PFSK-1 (cell line): ENCODE results near the gene NSUN6.

Source experiments
- FOXP2 ChIP-seq: optimal IDR thresholded peaks from 2 replicates; pipeline ENCODE3; 2011; ENCODE audit warnings: borderline replicate concordance, control low read depth, inconsistent platforms; ENCODE audit not compliant: insufficient read depth; ENCODE audit errors: extremely low read length, extremely low read depth
- POLR2AphosphoS5 ChIP-seq: IDR thresholded peaks from 2 replicates; pipeline ENCODE4 v1.6.1; 2012; ENCODE audit warnings: low read depth, mild to moderate bottlenecking, control low read depth, low read length, moderate library complexity
- SIN3A ChIP-seq: IDR thresholded peaks from 2 replicates; pipeline ENCODE4 v1.6.1; 2012; ENCODE audit warnings: mild to moderate bottlenecking, low read length, moderate library complexity, borderline replicate concordance; ENCODE audit not compliant: insufficient read depth
- TAF1 ChIP-seq: IDR thresholded peaks from 2 replicates; pipeline ENCODE4 v1.6.1; 2012; ENCODE audit warnings: low read length, control low read depth, borderline replicate concordance; ENCODE audit not compliant: insufficient read depth
- TF ChIP-seq, protein P1 (sequence below), 2 experiments: IDR thresholded peaks; 2 replicates each; pipeline versions ENCODE4 v1.6.1 to v1.8.0; 2011 to 2012; ENCODE audit warnings: low read depth in 2 of 2, low read length in 2 of 2, control low read depth in 1 of 2, inconsistent platforms in 1 of 2, mild to moderate bottlenecking in 1 of 2, moderate library complexity in 1 of 2; ENCODE audit not compliant: insufficient read depth in 1 of 2

The NSUN6 gene

DNA sequence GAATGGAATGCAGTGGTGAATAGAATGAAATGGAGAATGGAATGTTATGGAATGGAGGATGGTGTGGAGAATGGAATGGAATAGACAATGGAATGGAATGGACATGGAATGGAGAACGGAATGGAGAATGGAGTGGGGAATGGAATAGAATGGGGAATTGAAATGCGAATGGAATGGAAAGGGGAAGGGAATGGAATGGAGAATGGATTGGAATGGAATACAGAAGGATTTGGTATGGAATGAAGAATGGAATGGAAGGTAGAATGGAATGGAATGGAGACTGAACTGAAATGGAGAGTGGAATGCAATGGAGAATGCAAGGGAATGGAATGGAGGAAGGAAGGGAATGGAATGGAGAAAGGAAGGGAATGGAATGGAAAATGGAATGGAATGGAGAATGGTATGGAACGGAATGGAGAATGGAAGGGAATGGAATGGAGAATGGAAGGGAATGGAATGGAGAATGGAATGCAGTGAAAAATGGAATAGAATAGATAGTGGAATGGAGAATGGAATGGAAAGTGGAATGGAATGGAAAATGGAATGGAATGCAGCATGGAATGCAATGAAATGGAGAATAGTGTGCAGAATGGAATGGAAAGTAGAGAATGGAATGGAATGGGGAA, 94.8 kb downstream of the NSUN6 start:
- TF ChIP-seq TAF1 (no peak), POLR2AphosphoS5 (no peak), FOXP2 (no peak), SIN3A (no peak)
- TF ChIP-seq, protein P1, sequence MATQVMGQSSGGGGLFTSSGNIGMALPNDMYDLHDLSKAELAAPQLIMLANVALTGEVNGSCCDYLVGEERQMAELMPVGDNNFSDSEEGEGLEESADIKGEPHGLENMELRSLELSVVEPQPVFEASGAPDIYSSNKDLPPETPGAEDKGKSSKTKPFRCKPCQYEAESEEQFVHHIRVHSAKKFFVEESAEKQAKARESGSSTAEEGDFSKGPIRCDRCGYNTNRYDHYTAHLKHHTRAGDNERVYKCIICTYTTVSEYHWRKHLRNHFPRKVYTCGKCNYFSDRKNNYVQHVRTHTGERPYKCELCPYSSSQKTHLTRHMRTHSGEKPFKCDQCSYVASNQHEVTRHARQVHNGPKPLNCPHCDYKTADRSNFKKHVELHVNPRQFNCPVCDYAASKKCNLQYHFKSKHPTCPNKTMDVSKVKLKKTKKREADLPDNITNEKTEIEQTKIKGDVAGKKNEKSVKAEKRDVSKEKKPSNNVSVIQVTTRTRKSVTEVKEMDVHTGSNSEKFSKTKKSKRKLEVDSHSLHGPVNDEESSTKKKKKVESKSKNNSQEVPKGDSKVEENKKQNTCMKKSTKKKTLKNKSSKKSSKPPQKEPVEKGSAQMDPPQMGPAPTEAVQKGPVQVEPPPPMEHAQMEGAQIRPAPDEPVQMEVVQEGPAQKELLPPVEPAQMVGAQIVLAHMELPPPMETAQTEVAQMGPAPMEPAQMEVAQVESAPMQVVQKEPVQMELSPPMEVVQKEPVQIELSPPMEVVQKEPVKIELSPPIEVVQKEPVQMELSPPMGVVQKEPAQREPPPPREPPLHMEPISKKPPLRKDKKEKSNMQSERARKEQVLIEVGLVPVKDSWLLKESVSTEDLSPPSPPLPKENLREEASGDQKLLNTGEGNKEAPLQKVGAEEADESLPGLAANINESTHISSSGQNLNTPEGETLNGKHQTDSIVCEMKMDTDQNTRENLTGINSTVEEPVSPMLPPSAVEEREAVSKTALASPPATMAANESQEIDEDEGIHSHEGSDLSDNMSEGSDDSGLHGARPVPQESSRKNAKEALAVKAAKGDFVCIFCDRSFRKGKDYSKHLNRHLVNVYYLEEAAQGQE (IDR thresholded peaks at IDR 0.05; ENCODE audit: insufficient read depth in 1 of 2, low read depth in 2 of 2, low read length in 2 of 2): no peak

- TF ChIP-seq SIN3A: no peak
- TF ChIP-seq, protein P1 (IDR thresholded peaks at IDR 0.05; ENCODE audit: insufficient read depth in 1 of 2, low read depth in 2 of 2, low read length in 2 of 2): no peak
- TF ChIP-seq FOXP2: no peak
- TF ChIP-seq TAF1: no peak
- no peak for TF ChIP-seq POLR2AphosphoS5
Observed at GRCh38 chr10:18554479-18554878, 96.9 kb downstream of the NSUN6 start.

- no peak for TF ChIP-seq SIN3A
Observed at GRCh38 chr10:18551473-18551872, 99.9 kb downstream of the NSUN6 start.

DNA sequence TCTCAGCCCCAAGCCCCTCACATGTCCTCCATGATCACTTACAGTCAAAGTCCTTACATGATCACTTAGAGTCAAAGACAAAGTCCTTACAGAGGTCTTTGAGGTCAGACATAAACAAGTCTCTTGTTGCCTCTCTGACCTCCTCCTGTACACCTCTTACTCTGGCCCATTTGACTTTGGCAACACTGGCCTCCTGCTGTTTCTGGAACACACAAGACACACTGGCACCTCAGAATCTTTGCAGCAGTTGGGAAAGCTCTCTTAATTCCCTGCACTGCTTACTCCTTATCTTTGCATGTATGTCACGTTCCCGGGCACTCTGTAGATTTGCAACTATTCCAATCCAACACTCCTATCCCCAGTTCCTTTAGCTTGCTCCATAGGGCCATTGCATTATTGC, 102.3 kb downstream of the NSUN6 start:
- TF ChIP-seq, protein P1 (IDR thresholded peaks at IDR 0.05; ENCODE audit: insufficient read depth in 1 of 2, low read depth in 2 of 2, low read length in 2 of 2): no peak
- TF ChIP-seq TAF1 (no peak), SIN3A (no peak), POLR2AphosphoS5 (no peak), FOXP2 (no peak)

- TF ChIP-seq, protein P1 (IDR thresholded peaks at IDR 0.05; ENCODE audit: insufficient read depth in 1 of 2, low read depth in 2 of 2, low read length in 2 of 2): no peak
- TF ChIP-seq SIN3A (no peak), TAF1 (no peak), POLR2AphosphoS5 (no peak), FOXP2 (no peak)
Observed at GRCh38 chr10:18545621-18546305, 105.6 kb downstream of the NSUN6 start.
